Left lung (tissue), 10 donors: Measurements from ENCODE around the gene TRIM62. TPM values are rescaled to one million over a fixed set of nuclear protein-coding genes. Genes with fewer than 3 reads are reported as not detected.

Experiments used
- ATAC-seq: fragments of 200-7000 bp; cut with Tn5 transposase; one replicate; pipeline ENCODE4 v1.9.1; 2020; ENCODE audit warnings: moderate library complexity
- DNase-seq, 4 donors: peaks; one replicate each; pipeline ENCODE4 v3.0.0-alpha.2; 2013 to 2020
- H3K27ac ChIP-seq, 2 donors: fragments of 200-600 bp; sonication (generic) in 1 of 2; one replicate each; pipeline versions ENCODE4 v1.5.0 to v1.8.0; 2020 to 2021
- H3K27me3 ChIP-seq, 2 donors: fragments of 200-600 bp; sonication (generic) in 1 of 2; one replicate each; pipeline versions ENCODE4 v1.5.0 to v1.8.0; 2020 to 2021
- H3K36me3 ChIP-seq, 2 donors: fragments of 200-600 bp; sonication (generic) in 1 of 2; one replicate each; pipeline versions ENCODE4 v1.5.0 to v1.8.0; 2020 to 2021
- H3K4me1 ChIP-seq, 2 donors: fragments of 200-600 bp; one replicate each; pipeline ENCODE4 v1.8.0; 2021
- H3K4me3 ChIP-seq, 2 donors: fragments of 200-600 bp; sonication (generic) in 1 of 2; one replicate each; pipeline versions ENCODE4 v1.5.0 to v1.8.0; 2020 to 2021; ENCODE audit warnings: mild to moderate bottlenecking in 1 of 2
- H3K9me3 ChIP-seq, 2 donors: fragments of 200-600 bp; sonication (generic) in 1 of 2; one replicate each; pipeline versions ENCODE4 v1.5.0 to v1.8.0; 2020 to 2021
- CTCF ChIP-seq, 2 donors: fragments of 200-600 bp; sonication (generic) in 1 of 2; IDR thresholded peaks; one replicate each; pipeline versions ENCODE4 v1.5.0 to v1.8.0; 2021; ENCODE audit warnings: antibody characterized with exemption in 2 of 2
- intact Hi-C, 2 donors: fragments of 100-400 bp; cut with DNase I; formaldehyde crosslinking; loops; one replicate each; pipeline versions ENCODE4 v1.11.2 to v1.14.2; 2022
- polyA plus RNA-seq, 6 donors: library from polyadenylated mRNA; unstranded; fragments of 120-200 nt; gene quantifications; one replicate each; pipeline ENCODE4 v1.2.1, GENCODE V29; 2013; ENCODE audit not compliant: insufficient read length in 6 of 6
- total RNA-seq, 2 donors: library from RNA; stranded (reverse); fragmentation: NEBNext Ultra II Directional; extraction: Animal tissue kit (Norgen Biotek cat#: 25700); gene quantifications; one replicate each; pipeline ENCODE4 v1.2.1, GENCODE V29; 2021
- donor health status: DM: no; HTN: yes; CAD: no.
- donor health status: DM: no; HTN: no; CAD: no.

Gene TRIM62
- total and polyA plus RNA-seq, 8 donors, result 4.4 to 6.4 (median 5.9) TPM

GRCh38 chr1:33211972-33212371, 30.1 kb upstream of the TRIM62 start:
- DNase-seq, result no peak
- no peaks in the 10 kb centered on the region for H3K9me3 ChIP-seq
- H3K36me3 ChIP-seq, result no peaks in the 10 kb centered on the region
- no peak overlapping the region for H3K4me3 ChIP-seq
- TF ChIP-seq CTCF (IDR thresholded peaks at IDR 0.05), result no peak
- no peaks in the 10 kb centered on the region for H3K4me1 ChIP-seq
- no peak for ATAC-seq
- no peaks in the 10 kb centered on the region for H3K27me3 ChIP-seq
- H3K27ac ChIP-seq, result no peak overlapping the region
- intact Hi-C loops, result loop anchor here in 1 of 2 donors (10.0 kb wide), 1 partner anchor 253 kb away; no protein-coding TSS in a partner anchor

- no peak overlapping the region for H3K27ac ChIP-seq
- ATAC-seq (no peak), DNase-seq (no peak)
- no peaks in the 10 kb centered on the region for H3K36me3 ChIP-seq
- peaks cover 0 to 5% of the 10 kb centered on the region in 2 donors for H3K27me3 ChIP-seq
- H3K4me3 ChIP-seq, result no peak overlapping the region
- no peaks in the 10 kb centered on the region for H3K4me1 ChIP-seq
- intact Hi-C loops, result no loop called here
- no peaks in the 10 kb centered on the region for H3K9me3 ChIP-seq
- no peak for TF ChIP-seq CTCF (IDR thresholded peaks at IDR 0.05)
These were observed 24.5 kb upstream of the TRIM62 start for GRCh38 chr1:33206340-33206739.

- no peak for TF ChIP-seq CTCF (IDR thresholded peaks at IDR 0.05)
- intact Hi-C loops, result no loop called here
- H3K4me1 ChIP-seq, result no peaks in the 10 kb centered on the region
- no peak overlapping the region for H3K4me3 ChIP-seq
- no peak for ATAC-seq
- no peaks in the 10 kb centered on the region for H3K27me3 ChIP-seq
- no peak overlapping the region for H3K27ac ChIP-seq
- no peaks in the 10 kb centered on the region for H3K9me3 ChIP-seq
- H3K36me3 ChIP-seq, result no peaks in the 10 kb centered on the region
- DNase-seq, result no peak
These were observed 13.7 kb upstream of the TRIM62 start for GRCh38 chr1:33195556-33195955.

GRCh38 chr1:33191731-33192275, 10.0 kb upstream of the TRIM62 start:
- no peak for DNase-seq

DNA sequence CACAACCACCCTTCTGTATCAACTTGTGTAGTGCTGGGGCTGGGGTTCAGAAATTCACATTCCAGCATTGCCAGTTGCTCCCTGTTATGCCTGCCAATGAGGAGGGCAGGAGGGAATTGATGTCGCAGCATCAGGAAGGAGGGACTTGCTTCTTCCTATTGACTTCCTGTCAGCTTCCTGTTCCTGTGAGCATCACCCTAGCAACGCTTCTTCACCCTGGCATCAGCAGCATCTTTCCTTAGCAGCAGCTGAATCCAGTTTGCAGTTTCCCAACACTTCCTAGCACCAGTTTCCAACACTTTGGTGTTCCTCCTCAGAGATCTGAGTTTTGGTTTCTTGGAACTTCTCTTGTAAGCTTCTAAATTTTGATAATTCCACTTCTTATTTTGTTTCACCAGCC, 8.9 kb upstream of the TRIM62 start:
- no peaks in the 10 kb centered on the region for H3K27me3 ChIP-seq
- H3K27ac ChIP-seq, result no peak overlapping the region
- intact Hi-C loops, result no loop called here
- H3K4me1 ChIP-seq, result no peaks in the 10 kb centered on the region
- no peak for ATAC-seq
- TF ChIP-seq CTCF (IDR thresholded peaks at IDR 0.05), result no peak
- H3K4me3 ChIP-seq, result no peak overlapping the region
- no peaks in the 10 kb centered on the region for H3K36me3 ChIP-seq
- H3K9me3 ChIP-seq, result no peaks in the 10 kb centered on the region
- no peak for DNase-seq

More at GRCh38 chr1:33191731-33192275, 10.0 kb upstream of the TRIM62 start:
- Histone ChIP-seq H3K4me1 (no peaks in the 10 kb centered on the region), H3K4me3 (no peak overlapping the region), H3K27ac (no peak overlapping the region), H3K27me3 (no peaks in the 10 kb centered on the region), H3K36me3 (no peaks in the 10 kb centered on the region), H3K9me3 (no peaks in the 10 kb centered on the region)
- ATAC-seq, result no peak
- intact Hi-C loops, result no loop called here
- no peak for TF ChIP-seq CTCF (IDR thresholded peaks at IDR 0.05)
